Measurements from ENCODE around the gene TMEM132A.

DNA sequence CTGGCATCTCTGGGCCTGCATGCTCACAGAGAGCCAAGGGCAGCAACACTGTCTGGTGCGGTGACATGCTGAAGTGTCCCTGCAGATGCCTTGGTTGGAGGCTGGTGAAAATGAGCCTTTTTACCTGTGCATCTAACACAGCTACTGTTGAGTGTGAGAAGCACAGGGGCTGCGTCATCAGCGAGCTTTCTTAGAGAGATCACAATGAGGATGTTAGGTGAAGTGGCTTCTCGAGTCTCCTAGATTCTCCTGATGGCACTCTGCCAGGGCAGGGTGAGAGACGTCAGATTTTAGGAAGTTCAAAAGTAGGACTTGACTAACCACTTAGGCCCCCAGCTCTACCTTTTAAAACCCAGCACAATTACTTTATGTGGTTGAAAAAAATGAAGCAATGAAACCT lies 31.3 kb downstream of the TMEM132A start:
- TF ChIP-seq CTCF (conservative IDR thresholded peaks at IDR 0.05; ENCODE audit: low read depth, low read length), result no peak
- TF ChIP-seq EZH2 (IDR thresholded peaks at IDR 0.05; ENCODE audit: low read length, unreplicated experiment), result no peak

Data from PC-3 (cell line).